ENCODE measurements around the gene CYP26B1. TPM values are rescaled to one million over a fixed set of nuclear protein-coding genes. Genes with fewer than 3 reads are reported as not detected.

The CYP26B1 gene
- total RNA-seq, 1 experiment from 2014 or later, result 1.3 TPM

- POLR2A ChIA-PET (ENCODE audit: unreplicated experiment), result no interaction called here
- TF ChIP-seq EZH2 (IDR thresholded peaks at IDR 0.05; ENCODE audit: low read depth), result no peak
- TF ChIP-seq CTCF (conservative IDR thresholded peaks at IDR 0.05), result no peak
- BruUV-seq (replicated peaks), result no TSS peak
Observed at GRCh38 chr2:72157871-72158771, 10.5 kb upstream of the CYP26B1 start.

GRCh38 chr2:72156872-72157271 lies 9.2 kb upstream of the CYP26B1 start:
- Histone ChIP-seq H3K36me3 (ENCODE audit: low read depth) (no peaks in the 10 kb centered on the region), H3K4me2 (no peak overlapping the region), H3K79me2 (ENCODE audit: low read depth) (no peaks in the 10 kb centered on the region), H2AFZ (no peak overlapping the region), H3F3A (ENCODE audit: insufficient read depth, low read depth) (no peaks in the 10 kb centered on the region), H3K4me1 (replicated peaks; ENCODE audit: insufficient read depth) (no peaks in the 10 kb centered on the region), H4K20me1 (ENCODE audit: insufficient read depth) (no peaks in the 10 kb centered on the region), H3K9me3 (ENCODE audit: insufficient read depth, low read depth) (no peaks in the 10 kb centered on the region), H3K4me3 (no peak overlapping the region), H3K27ac (no peak overlapping the region), H3K27me3 (ENCODE audit: insufficient read depth, low read depth) (no peaks in the 10 kb centered on the region), H3K9me2 (ENCODE audit: insufficient read depth) (no peaks in the 10 kb centered on the region)
- TF ChIP-seq CTCF (conservative IDR thresholded peaks at IDR 0.05), result no peak
- no peak for TF ChIP-seq EZH2 (IDR thresholded peaks at IDR 0.05; ENCODE audit: low read depth)
- ChIA-PET POLR2A (ENCODE audit: unreplicated experiment) (no interaction called here), CTCF (no interaction called here)
- DNase-seq, result no peak
- intact Hi-C loops (cut with micrococcal nuclease; ENCODE audit: unreplicated experiment), result no loop called here
- no TSS peak for BruUV-seq (replicated peaks)

More at GRCh38 chr2:72157871-72158771, 10.5 kb upstream of the CYP26B1 start:
- no peaks in the 10 kb centered on the region for H3K36me3 ChIP-seq (ENCODE audit: low read depth)
- no peak overlapping the region for H3K4me2 ChIP-seq
- H3K4me3 ChIP-seq, result no peak overlapping the region
- no peaks in the 10 kb centered on the region for H3K9me2 ChIP-seq (ENCODE audit: insufficient read depth)
- intact Hi-C loops (cut with micrococcal nuclease; ENCODE audit: unreplicated experiment), result no loop called here
- CTCF ChIA-PET, result no interaction called here
- H3K27ac ChIP-seq, result no peak overlapping the region
- H3K27me3 ChIP-seq (ENCODE audit: insufficient read depth, low read depth), result no peaks in the 10 kb centered on the region
- no peaks in the 10 kb centered on the region for H4K20me1 ChIP-seq (ENCODE audit: insufficient read depth)
- H3K79me2 ChIP-seq (ENCODE audit: low read depth), result no peaks in the 10 kb centered on the region
- DNase-seq, result no peak
- no peaks in the 10 kb centered on the region for H3K9me3 ChIP-seq (ENCODE audit: insufficient read depth, low read depth)
- no peaks in the 10 kb centered on the region for H3F3A ChIP-seq (ENCODE audit: insufficient read depth, low read depth)
- H2AFZ ChIP-seq, result no peak overlapping the region
- no peaks in the 10 kb centered on the region for H3K4me1 ChIP-seq (replicated peaks; ENCODE audit: insufficient read depth)

GRCh38 chr2:72155737-72156136 lies 8.1 kb upstream of the CYP26B1 start:
- intact Hi-C loops (cut with micrococcal nuclease; ENCODE audit: unreplicated experiment), result no loop called here
- H3K27me3 ChIP-seq (ENCODE audit: insufficient read depth, low read depth), result no peaks in the 10 kb centered on the region
- ChIA-PET CTCF (no interaction called here), POLR2A (ENCODE audit: unreplicated experiment) (no interaction called here)
- no peaks in the 10 kb centered on the region for H3K9me3 ChIP-seq (ENCODE audit: insufficient read depth, low read depth)
- no peak overlapping the region for H3K27ac ChIP-seq
- no peaks in the 10 kb centered on the region for H3K4me1 ChIP-seq (replicated peaks; ENCODE audit: insufficient read depth)
- no peak for TF ChIP-seq CTCF (conservative IDR thresholded peaks at IDR 0.05)
- no peak for TF ChIP-seq EZH2 (IDR thresholded peaks at IDR 0.05; ENCODE audit: low read depth)
- H3K9me2 ChIP-seq (ENCODE audit: insufficient read depth), result no peaks in the 10 kb centered on the region
- no peaks in the 10 kb centered on the region for H4K20me1 ChIP-seq (ENCODE audit: insufficient read depth)
- no peak overlapping the region for H2AFZ ChIP-seq
- no peaks in the 10 kb centered on the region for H3K36me3 ChIP-seq (ENCODE audit: low read depth)
- no peaks in the 10 kb centered on the region for H3F3A ChIP-seq (ENCODE audit: insufficient read depth, low read depth)
- H3K4me3 ChIP-seq, result no peak overlapping the region
- no peak overlapping the region for H3K4me2 ChIP-seq
- no peaks in the 10 kb centered on the region for H3K79me2 ChIP-seq (ENCODE audit: low read depth)
- no peak for DNase-seq
- no TSS peak for BruUV-seq (replicated peaks)
